OCI-M2 (cell line): ENCODE measurements around the gene GALNT14.

Experiments
- DNase-seq: peaks from one replicate; lab custom pipeline; 2025; ENCODE audit not compliant: unreplicated experiment; lab: John Stamatoyannopoulos, UW

Gene GALNT14

DNA sequence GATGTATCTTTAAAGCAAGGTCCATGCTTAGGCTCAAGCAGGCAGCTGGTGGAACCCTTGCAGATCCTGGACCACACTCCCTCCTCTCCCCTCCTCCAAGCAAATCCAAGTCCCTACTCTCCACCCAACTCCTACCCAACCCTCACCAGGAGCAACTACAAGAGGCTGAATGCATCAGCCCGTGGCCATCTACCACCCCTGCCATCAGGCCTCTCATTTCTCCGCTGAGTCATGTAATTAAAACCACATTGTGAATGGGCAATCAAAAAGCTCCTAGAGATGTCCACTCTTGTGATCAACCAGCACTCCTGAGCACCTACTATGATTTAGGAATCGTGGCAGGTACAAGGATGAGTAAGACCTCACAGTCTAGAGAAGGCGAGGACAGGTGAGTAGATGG lies 188.8 kb downstream of the GALNT14 start:
- DNase-seq: no peak

DNA sequence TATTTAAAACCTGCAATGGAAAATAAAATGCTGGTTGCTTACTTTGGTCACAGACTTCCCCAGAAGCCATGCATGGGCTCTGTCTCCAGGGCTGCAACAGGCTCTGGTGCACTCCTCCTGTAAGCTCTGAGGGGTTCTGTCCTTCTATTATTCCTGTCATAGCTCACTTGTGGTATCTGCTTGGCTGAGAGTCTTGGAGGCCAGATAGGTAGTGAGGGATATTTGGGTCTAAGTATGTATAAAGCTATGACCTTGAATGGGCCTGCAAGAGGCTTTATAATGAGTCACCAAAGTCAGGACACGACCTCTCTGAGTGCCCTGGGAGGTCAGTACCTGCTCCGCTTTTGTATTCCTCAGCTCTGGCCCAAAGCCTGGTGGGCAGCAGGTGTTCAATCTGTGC lies 189.4 kb downstream of the GALNT14 start:
- no peak for DNase-seq

DNA sequence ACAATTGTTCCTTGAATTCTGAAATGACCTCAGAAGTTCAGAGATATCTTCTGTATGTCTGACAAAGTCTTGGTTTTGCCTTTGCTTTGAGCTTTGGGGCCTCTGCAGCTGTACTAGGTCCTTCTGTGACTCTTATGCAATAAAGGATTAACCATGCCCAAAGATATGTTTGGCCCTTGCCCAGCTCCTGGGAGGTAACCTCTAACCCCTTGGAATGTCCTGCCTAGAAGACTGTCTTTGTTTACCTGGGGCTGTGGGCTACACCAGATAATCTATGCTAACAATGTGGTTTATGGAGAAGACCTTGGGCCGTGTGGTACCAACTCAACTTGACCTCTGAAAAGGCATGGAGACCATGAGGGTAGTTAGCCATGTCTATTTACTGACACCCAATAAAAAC lies 190.1 kb downstream of the GALNT14 start:
- DNase-seq: no peak

DNA sequence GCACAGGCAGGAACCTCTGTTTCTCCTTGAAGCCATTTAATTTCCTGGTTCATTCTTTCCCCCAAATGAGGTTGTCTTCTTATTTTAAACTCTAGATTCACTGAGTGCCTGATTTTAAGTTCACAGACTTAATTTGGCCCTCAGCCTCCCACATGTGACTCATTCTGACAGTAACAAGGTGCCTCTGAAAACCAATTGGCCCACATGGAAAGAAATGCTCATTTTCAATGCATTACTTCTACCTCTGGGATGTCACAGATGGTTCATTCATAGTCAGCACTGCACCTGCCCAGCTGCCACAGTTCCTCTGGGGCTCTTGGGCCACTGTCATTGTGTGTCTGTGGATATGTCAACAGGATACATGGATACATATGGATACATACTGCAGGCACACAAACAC lies 190.6 kb downstream of the GALNT14 start:
- no peak for DNase-seq

DNA sequence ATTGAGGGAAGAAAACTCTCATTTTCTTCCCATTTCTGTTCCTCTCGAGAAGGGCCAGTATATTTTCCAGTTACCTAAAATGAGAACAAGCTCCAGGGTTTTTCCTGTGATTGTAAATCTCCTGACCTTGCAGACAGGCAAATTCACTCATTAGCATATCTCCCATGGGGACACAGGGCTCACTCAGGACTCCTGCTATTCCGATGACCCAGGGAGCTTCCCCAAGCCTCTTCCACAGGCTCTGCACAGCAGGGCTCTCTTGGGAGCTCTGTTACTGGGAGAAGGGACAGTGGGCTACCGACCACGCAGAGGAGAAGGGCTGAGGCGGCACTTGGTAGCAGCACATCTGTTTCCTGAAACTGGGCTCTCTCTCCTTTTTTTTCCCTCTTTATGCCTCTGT lies 195.8 kb downstream of the GALNT14 start:
- DNase-seq: no peak

DNA sequence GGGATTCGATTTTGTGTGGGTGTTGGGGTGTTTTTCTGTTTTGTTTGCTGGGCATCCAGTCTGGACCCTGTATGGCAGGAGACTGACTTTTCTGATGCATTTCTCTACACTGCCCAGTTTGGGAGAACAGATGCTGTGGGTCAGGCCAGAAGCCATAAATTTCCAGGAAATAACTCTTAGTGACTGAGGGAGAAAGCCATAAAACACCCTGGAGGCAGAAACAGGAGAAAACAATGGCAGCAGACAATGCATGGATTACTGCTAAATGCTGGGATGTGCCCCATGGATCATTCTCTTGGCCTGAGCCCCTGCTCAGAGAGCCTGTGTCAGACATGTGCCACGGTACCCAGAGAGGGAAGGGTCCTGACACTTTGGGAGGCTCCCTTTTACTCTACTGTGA lies 197.4 kb downstream of the GALNT14 start:
- DNase-seq: no peak

DNA sequence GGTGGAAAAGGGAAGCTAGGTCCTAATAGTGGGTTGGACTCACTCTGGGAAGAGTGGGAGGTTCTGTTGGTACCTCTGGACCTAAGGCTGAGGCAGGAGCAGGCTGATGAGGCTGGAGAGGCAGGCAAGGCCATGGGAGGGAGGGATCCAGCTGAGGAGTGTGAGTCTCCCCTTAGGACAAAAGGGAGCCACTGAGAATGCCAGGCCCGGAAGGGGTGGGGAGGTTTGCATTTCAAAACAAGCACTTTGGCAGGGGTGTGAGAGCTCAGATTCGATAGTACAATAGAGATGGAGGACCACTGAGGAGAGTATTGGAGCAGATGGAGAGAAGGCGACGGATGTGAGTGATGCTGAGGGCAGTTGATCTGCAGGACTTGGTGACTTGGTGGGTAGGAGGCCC lies 198.9 kb downstream of the GALNT14 start:
- no peak for DNase-seq

DNA sequence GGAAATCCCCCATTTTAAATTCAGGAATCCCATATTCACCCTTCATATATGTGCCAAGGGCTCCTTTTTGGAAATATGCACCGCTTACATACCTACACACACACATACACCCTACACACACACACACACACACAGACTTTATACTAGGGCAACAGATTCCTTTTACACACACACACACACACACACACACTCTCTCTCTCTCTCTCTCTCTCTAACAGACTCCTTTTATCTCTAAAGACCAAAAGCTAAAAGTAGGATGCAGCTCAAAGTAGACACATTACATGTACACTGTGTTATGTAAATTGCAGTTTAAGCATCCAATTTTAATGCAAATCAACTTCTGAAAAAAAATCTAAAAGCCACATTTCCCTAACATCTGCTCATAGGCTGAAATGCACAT lies 200.0 kb downstream of the GALNT14 start:
- DNase-seq: no peak

DNA sequence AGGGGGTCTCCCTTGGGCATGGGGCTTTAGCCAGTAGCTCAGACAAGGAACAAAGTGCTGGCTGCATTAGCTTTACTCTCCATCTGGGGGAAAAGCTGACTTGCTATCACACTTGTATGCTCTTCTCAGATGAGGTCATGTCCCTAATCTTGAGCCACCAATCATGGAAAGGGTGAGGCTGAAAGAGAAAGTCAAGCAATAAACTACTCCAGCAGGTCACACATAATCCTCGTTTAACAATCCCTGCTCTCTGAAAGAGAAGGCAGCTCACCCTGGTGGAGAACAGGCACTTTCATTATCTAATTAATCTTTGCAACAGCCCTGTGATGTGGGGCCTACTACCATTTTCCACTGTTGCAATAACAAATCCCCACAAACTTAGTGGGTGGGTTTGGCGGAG lies 201.3 kb downstream of the GALNT14 start:
- DNase-seq: no peak

DNA sequence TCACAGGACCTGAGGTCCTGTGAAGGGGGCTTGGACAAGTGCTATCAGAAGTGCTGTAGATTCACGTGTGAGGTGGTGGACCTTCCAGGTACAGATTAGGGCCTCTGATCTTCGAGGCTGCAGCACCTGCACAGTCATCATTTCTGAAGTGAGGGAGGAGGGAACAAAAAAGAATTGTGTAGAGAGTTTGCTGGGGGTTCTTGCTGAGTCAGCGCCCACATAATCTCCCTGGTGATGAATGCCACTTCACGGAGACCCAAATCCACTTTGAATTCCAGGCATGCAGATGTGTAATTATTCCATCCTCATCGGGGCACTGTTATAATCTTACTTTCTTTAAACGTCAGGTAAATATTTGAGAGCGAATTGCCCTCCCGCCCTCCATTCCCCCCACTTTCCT lies 202.4 kb downstream of the GALNT14 start:
- DNase-seq: no peak

DNA sequence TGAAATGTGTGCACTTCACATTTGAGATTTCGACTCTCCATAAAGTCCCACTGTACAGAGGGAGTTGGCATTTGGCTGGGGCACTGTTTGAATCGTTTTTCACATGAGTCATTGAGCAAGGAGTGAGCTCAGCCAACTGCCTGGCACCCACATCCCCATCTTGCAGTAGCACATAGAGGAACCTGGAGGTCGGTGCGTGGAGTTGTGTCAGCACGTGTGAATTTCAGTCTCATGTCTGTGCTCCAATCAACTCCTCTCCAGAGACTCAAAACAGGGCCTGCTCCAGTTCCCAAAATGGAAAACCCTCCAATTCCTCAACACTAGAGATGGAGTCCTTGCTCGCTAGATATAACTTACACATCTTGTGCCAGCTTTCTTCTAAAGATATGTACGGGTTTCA lies 204.2 kb downstream of the GALNT14 start:
- DNase-seq: no peak

DNA sequence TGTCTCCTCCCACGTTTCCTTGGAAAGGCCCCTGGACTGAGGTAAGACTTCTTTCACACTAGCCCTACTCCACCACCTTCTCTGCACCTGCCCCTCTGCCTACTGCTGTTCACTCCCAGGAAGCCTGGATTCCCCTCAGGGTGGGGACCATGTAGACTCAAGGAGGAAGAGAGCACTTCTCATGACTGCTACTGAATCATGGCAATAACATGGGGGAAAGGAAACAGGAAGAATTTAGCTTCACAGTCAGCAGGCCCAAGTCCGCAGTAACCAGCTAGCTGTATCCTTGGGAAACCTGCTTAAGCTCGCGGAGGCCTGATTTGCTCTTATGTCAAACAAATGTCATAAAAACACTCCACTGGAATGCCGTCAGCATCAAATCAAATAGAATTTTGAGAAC lies 204.7 kb downstream of the GALNT14 start:
- DNase-seq: no peak

DNA sequence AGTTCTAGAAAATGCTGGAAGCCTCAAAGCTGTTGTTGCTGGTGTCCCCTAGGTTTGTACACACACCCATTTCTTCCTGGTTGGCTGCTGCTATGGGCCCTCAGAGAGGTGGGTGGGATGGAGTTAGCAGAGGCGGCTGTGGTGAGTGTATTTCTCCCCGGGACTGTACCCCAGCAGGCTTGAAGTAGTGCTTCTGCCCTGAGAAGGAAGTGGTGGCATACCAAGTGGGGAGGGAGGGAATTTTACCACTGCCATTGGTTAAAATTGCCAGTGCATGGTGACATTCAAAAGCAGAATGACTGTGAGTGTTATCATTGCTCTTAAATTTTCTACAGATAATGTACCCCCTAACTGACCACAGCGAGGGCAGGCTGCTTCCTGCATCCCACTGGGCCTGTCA lies 205.4 kb downstream of the GALNT14 start:
- DNase-seq: no peak

DNA sequence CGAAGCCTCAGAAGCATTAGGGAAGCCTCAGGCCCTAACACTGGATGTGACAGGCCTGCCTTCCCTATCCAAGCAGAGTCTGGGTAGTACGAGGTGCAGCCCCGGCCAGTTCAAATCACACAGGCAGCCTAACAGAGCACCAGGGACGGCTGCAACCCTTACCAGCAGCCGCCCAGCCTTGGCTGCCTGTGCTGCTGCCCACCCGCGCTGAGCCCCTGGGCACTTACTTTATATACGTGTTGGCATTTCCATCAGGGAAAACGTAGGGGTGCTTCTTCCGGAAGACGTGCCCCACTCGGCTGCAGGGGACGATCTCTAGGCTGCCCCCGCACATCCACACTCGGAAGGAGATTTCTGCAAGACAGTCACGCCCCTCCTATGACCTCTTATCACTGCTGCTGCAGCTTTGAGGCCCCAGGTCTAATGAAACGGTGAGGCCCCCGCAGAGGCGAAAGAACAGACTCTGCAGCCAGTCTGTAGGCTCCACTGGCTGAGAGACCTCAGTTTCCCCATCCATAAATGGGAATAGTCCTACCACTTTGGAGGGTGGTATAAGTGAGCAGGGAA lies 206.3 kb downstream of the GALNT14 start:
- no peak for DNase-seq

DNA sequence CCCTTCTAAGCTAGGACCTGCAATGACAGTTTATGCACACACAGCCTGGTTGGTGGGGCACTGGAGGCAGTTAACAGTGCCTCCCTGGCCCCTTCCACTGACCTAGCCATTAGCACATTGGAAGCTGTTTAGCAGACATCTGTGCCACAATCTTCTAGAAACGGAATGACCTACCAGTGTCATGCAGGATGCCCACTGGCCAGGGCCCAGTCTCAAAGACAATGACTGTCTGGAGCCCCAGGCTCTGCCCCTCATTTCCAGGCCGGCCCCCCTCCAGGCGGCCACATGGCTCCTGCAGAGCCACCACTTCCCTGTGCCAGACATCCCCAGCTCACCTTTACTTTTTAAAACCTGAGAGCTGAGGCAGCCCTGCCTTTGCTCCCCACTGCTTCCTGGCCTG lies 207.5 kb downstream of the GALNT14 start:
- DNase-seq: no peak

DNA sequence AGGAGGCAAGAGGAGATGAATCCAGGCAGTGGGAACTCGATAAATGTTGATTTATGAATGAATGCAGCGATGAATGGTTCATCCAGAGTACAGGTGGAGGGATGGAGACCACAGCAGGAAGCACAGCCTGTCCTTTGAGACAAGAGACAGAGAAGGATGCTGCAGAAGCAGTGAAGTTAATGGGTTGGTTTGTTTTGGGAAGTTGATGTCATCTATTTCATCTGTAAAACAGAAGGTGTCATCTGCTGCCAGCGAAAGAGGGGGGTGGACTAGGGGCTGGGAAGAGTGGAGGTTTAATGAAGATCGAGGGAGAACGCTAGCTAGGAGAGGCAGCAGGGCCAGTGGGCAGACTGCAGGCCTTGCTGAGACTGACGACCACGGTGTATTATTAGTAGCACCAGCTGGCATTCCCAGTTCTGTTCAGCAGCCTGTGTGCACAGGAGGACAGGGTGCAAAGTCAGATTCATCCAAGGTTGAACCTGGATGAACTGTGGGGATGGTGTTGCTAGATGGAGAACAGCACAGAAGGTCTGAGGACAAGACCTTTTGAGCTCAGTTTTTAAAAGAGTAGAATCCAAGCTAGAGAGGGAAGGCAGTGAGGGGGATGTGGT lies 210.7 kb downstream of the GALNT14 start:
- no peak for DNase-seq

DNA sequence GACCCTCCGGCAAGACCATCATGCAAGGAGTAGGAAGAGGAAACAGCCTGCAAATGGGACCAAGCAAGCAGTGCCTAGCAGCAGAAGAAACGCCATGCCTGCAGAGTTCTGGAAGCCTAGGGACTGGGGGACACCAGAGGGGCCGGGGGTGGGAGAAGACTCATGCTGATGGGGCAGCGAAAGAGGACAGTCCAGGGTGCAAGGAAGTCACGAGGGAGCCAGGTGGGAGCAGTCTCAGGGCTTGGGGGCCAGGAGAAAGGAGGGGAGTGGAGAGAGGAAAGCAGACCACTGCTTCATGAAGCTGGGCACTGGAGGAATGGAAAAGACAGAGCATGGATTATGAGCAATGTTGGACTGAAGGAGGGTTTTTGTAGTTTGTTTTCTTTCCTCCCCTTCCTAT lies 211.6 kb downstream of the GALNT14 start:
- DNase-seq: no peak

DNA sequence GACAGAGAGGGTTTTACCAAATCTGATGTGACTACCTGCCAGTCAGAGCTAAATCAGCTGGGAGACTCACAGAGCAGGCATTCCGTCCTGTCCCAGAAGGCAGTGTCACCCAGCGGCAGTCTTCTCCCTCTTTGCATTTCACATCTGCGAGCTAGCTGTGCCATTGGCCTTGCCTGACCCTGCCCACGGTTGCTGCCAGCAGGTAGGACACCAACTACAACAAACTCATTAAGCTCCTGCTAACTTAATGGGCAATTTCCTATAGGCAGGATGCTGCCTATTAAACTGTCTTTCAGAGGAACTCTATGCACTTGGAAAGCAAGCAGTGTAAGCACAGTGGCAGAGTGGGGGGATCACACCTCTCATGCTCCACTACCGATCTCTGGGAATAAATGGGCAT lies 214.6 kb downstream of the GALNT14 start:
- no peak for DNase-seq

DNA sequence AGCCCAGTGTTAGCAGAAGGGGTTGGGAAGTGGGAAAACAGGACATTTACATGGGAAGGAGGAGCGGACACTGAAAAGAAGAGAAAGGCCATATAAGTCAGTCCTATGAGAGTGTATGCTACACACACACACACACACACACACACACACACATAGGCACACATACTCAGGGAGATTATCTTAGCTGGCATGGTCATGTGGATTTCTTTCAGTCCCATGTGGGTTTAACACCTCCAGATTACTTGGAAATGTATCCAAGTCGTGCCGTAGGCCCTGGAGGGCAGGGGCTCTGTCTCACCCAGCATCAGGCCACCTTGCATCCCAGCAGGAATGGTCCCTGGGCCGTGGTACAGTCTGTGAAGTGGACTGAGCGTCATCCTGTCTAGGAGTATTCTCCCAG lies 217.7 kb downstream of the GALNT14 start:
- DNase-seq: no peak

DNA sequence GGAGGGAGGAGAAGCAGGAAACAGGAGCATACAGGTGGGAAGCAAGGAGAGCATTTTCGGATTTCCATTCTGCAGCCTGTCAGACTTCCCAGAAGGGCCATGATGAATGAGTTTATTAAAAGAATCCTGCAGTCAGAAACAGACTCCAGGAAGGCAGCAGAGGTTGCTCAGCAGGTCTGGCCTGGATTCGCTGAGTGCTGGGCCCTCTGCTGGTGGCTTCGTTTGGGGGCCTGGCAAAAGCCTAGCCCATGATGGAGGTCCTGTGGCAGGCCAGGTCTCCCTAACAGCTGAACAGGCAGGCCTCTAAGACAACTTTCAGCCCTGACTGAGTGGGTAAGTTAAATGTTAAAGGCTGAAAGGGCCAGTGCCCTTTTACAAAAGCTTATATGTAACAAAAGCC lies 222.8 kb downstream of the GALNT14 start:
- DNase-seq: no peak

DNA sequence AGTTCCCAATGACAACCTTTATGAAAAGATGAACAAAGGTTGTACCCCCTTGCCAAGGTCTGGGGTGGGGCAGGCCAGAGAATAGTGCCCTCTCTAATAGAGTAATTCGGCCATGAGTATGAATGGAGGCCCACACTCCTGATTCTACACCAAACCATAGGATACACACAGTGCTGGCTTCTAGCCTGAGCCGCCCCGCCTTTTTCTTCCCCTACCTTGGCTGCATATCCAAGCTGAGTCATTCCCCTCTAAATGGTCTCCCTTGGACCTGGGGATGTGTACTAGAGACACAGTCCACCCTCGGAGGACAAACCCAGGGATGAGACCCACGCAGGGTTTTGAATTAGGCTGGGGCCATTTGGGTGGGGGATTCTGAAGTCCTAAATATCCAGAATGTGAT lies 223.8 kb downstream of the GALNT14 start:
- DNase-seq: no peak

DNA sequence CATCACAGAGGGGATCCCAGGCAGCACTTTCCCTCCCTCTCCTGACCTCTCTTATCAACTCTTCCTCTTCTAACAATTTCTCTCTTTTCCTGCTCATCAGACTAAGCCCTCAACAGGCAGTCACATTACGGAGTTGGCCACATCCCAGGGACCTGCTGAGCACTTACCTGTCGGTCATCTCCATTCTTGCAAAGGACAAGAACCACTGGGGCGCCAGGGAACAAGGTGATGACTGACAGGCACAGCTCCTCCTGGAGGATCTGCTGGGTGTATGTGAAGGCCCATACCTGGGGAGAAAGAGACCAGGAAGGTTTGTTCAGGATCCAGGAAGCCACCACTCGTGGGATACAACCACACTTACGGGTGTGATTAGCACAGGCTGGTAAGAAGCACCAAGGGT lies 226.2 kb downstream of the GALNT14 start:
- DNase-seq: no peak

DNA sequence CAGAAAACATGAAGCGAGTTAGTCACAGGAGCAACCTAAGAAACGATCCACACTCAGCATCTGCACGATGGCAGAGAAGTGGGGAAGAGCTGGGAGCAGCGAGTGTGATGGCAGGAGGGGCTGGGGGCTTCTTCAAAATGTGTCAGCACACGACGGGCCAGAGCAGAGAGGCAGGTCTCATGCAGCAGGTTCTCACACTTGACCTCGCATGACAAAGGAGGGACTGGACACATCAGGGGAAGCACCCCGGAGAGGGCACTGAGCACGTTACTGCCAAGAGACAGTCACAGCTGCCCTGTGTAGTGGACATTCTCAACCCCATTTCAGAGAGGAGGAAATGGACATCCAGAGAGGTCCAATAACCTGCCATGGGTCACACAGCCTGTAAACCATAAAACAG lies 226.9 kb downstream of the GALNT14 start:
- DNase-seq: no peak

DNA sequence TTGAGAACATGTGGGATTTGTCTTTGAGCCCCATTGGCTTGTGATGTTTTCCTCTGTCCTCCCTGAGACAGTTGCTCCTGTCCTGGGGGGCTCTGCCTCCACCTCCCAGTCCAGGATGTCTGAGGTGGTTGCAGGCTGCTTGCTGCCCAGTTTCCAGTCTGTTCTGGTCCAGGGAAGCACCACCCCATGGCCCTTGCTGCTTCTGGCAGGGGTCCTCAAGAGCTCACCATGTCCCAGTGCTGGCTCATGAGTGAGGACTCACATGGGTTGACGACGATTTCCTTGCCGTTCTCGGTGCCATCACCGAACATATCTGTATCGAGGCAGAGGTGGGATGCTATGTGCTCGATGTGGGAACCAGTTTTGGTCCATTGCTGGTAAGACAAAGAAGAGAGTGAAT lies 227.6 kb downstream of the GALNT14 start:
- no peak for DNase-seq
